Tibial nerve (tissue), 4 donors: Measurements from ENCODE around the gene TLR5. TPM values are rescaled to one million over a fixed set of nuclear protein-coding genes. Genes with fewer than 3 reads are reported as not detected.
A peak's percentile ranks its signal among the peaks of the same experiment; 100 is the strongest.

Experiments
- DNase-seq, 2 donors: peaks; one replicate each; pipeline ENCODE4 v3.0.0-alpha.2; 2019; ENCODE audit warnings: low spot score in 2 of 2
- H3K27ac ChIP-seq, 4 donors: fragments of 200-600 bp; sonication (generic) in 3 of 4; one replicate each; pipeline ENCODE4 v1.5.1; 2017 to 2019; ENCODE audit warnings: mild to moderate bottlenecking in 1 of 4
- H3K27me3 ChIP-seq, 2 donors: fragments of 200-600 bp; sonication (generic) in 1 of 2; one replicate each; pipeline versions ENCODE4 v1.5.1 to v1.6.0; 2017 to 2019
- H3K36me3 ChIP-seq, 3 donors: fragments of 200-600 bp; sonication (generic); one replicate each; pipeline ENCODE4 v1.5.1; 2018 to 2019
- H3K4me1 ChIP-seq, 4 donors: fragments of 200-600 bp; sonication (generic) in 3 of 4; one replicate each; pipeline ENCODE4 v1.5.1; 2017 to 2019
- H3K4me3 ChIP-seq, 4 donors: fragments of 200-600 bp; sonication (generic) in 3 of 4; one replicate each; pipeline ENCODE4 v1.5.1; 2017 to 2019; ENCODE audit warnings: mild to moderate bottlenecking in 1 of 4, moderate library complexity in 1 of 4
- H3K9me3 ChIP-seq, 4 donors: fragments of 200-600 bp; sonication (generic) in 3 of 4; one replicate each; pipeline ENCODE4 v1.5.1; 2017 to 2019
- CTCF ChIP-seq, 5 experiments: fragments of 200-600 bp in 3 of 5; fragments of 450-650 bp in 2 of 5; sonication (generic) in 3 of 5; IDR thresholded peaks; one replicate each; pipeline ENCODE4 v1.5.1; 2016 to 2019; ENCODE audit warnings: antibody characterized with exemption in 5 of 5, mild to moderate bottlenecking in 3 of 5, moderate library complexity in 2 of 5
- EP300 ChIP-seq, 2 donors: sonication (generic); formaldehyde crosslinking; IDR thresholded peaks; one replicate each; pipeline ENCODE4 v1.6.1; 2017; ENCODE audit warnings: antibody characterized with exemption in 2 of 2, mild to moderate bottlenecking in 1 of 2
- POLR2A ChIP-seq, 2 donors: fragments of 450-650 bp; IDR thresholded peaks; one replicate each; pipeline ENCODE4 v1.6.1; 2017; ENCODE audit warnings: antibody characterized with exemption in 2 of 2, mild to moderate bottlenecking in 2 of 2, moderate library complexity in 2 of 2
- WGBS, 2 donors: methylation state at CpG; one replicate each; pipeline ENCODE4 v1.1.5; 2018; 5-methylcytosine and 5-hydroxymethylcytosine counted together
- total RNA-seq, 4 donors: library from RNA; depleted of rRNA; stranded (reverse); fragments of >200 nt; gene quantifications; one replicate each; pipeline ENCODE4 v1.1.0, GENCODE V29; 2016

Gene TLR5
- total RNA-seq, 4 donors from 2014 or later: 3.7 to 19.2 (median 12.4) TPM

- Histone ChIP-seq H3K27me3 (no peaks in the 10 kb centered on the region), H3K9me3 (no peaks in the 10 kb centered on the region), H3K36me3 (peaks cover 0 to 7% (median 0%) of the 10 kb centered on the region in 3 donors), H3K27ac (peak overlapping the region in 1 of 4 donors; percentile 49), H3K4me3 (peak overlapping the region in 3 of 4 donors; percentile 23 to 43 (median 29)), H3K4me1 (peaks cover 0 to 55% (median 16%) of the 10 kb centered on the region in 4 donors)
- peak in 2 of 5 experiments; percentile 91 to 93 for TF ChIP-seq CTCF (IDR thresholded peaks at IDR 0.05)
- no peak for TF ChIP-seq POLR2A (IDR thresholded peaks at IDR 0.05)
- TF ChIP-seq EP300 (IDR thresholded peaks at IDR 0.05): no peak
- 30 to 38% methylated on average over 15 of the region's 15 CpGs for WGBS, 2 donors
- DNase-seq: no peak
Observed at GRCh38 chr1:223133306-223133823, 9.7 kb downstream of the TLR5 start.

GRCh38 chr1:223129229-223129901, 13.7 kb downstream of the TLR5 start:
- TF ChIP-seq CTCF (IDR thresholded peaks at IDR 0.05): peak; percentile 81 to 92 (median 88)
- no peak for TF ChIP-seq EP300 (IDR thresholded peaks at IDR 0.05)

GRCh38 chr1:223126741-223127140, 16.3 kb downstream of the TLR5 start:
- no peak for DNase-seq
- no peak overlapping the region for H3K4me3 ChIP-seq
- H3K9me3 ChIP-seq: no peaks in the 10 kb centered on the region
- WGBS, 2 donors: 86 to 95% methylated on average over 1 of the region's 1 CpG
- H3K4me1 ChIP-seq: peaks cover 0 to 17% (median 6%) of the 10 kb centered on the region in 4 donors
- no peak overlapping the region for H3K27ac ChIP-seq
- peaks cover 0 to 7% (median 0%) of the 10 kb centered on the region in 3 donors for H3K36me3 ChIP-seq
- TF ChIP-seq EP300 (IDR thresholded peaks at IDR 0.05) (no peak), CTCF (IDR thresholded peaks at IDR 0.05) (no peak)
- H3K27me3 ChIP-seq: no peaks in the 10 kb centered on the region

More at GRCh38 chr1:223129229-223129901, 13.7 kb downstream of the TLR5 start:
- Histone ChIP-seq H3K27me3 (no peaks in the 10 kb centered on the region), H3K4me1 (peaks cover 0 to 24% (median 11%) of the 10 kb centered on the region in 4 donors), H3K9me3 (no peaks in the 10 kb centered on the region), H3K27ac (no peak overlapping the region), H3K36me3 (peaks cover 0 to 7% (median 0%) of the 10 kb centered on the region in 3 donors), H3K4me3 (peak overlapping the region in 2 of 4 donors; percentile 24 to 31)
- 18 to 22% methylated on average over 37 of the region's 37 CpGs for WGBS, 2 donors
- peak; percentile 58 to 70 for DNase-seq

- Histone ChIP-seq H3K9me3 (no peaks in the 10 kb centered on the region), H3K27me3 (no peaks in the 10 kb centered on the region), H3K36me3 (no peaks in the 10 kb centered on the region), H3K4me3 (no peak overlapping the region), H3K4me1 (peaks cover 0 to 17% (median 6%) of the 10 kb centered on the region in 4 donors), H3K27ac (no peak overlapping the region)
- WGBS, 2 donors: 53 to 61% methylated on average over 2 of the region's 2 CpGs
- DNase-seq: no peak
- TF ChIP-seq EP300 (IDR thresholded peaks at IDR 0.05) (no peak), POLR2A (IDR thresholded peaks at IDR 0.05) (no peak), CTCF (IDR thresholded peaks at IDR 0.05) (no peak)
Observed at GRCh38 chr1:223125766-223126165, 17.3 kb downstream of the TLR5 start.

GRCh38 chr1:223123011-223123610, 19.9 kb downstream of the TLR5 start:
- WGBS, 2 donors: 54 to 56% methylated on average over 6 of the region's 6 CpGs
- Histone ChIP-seq H3K27ac (no peak overlapping the region), H3K4me1 (peaks cover 0 to 7% (median 0%) of the 10 kb centered on the region in 4 donors), H3K4me3 (peak overlapping the region in 2 of 4 donors; percentile 2 to 6), H3K36me3 (no peaks in the 10 kb centered on the region), H3K9me3 (no peaks in the 10 kb centered on the region), H3K27me3 (no peaks in the 10 kb centered on the region)
- TF ChIP-seq POLR2A (IDR thresholded peaks at IDR 0.05): no peak
- TF ChIP-seq EP300 (IDR thresholded peaks at IDR 0.05): no peak
- no peak for TF ChIP-seq CTCF (IDR thresholded peaks at IDR 0.05)
- no peak for DNase-seq
